ENCODE results near the gene KIRREL3.

GRCh38 chr11:126989942-126990715 lies 10.4 kb downstream of the KIRREL3 start:
- TF ChIP-seq CTCF (IDR thresholded peaks at IDR 0.05) (peak; percentile 71), CBX8 (IDR thresholded peaks at IDR 0.05) (no peak), RAD21 (conservative IDR thresholded peaks at IDR 0.05 in 1 of 2, IDR thresholded peaks at IDR 0.05 in 1 of 2) (peak; percentile 90 to 91), EP300 (IDR thresholded peaks at IDR 0.05) (no peak), POLR2A (IDR thresholded peaks at IDR 0.05; ENCODE audit: low read length) (no peak), CHD2 (IDR thresholded peaks at IDR 0.05; ENCODE audit: low read length, partially characterized antibody) (no peak), RNF2 (IDR thresholded peaks at IDR 0.05; ENCODE audit: borderline replicate concordance, low read depth) (no peak), MAZ (IDR thresholded peaks at IDR 0.05; ENCODE audit: borderline replicate concordance, low read depth, low read length) (no peak), E2F6 (IDR thresholded peaks at IDR 0.05; ENCODE audit: borderline replicate concordance, low read depth) (no peak), RCOR1 (IDR thresholded peaks at IDR 0.05; ENCODE audit: low read depth, low read length) (no peak), NPAS2 (CRISPR knock-in tag; IDR thresholded peaks at IDR 0.05; ENCODE audit: borderline replicate concordance) (no peak)

Measured in A549 (cell line).